SK-N-SH (cell line): ENCODE results near the gene HECW1.

ENCODE experiments used
- CHD2 ChIP-seq: fragments of 150-350 bp; IDR thresholded peaks from 2 replicates; pipeline ENCODE4 v1.6.1; 2018; ENCODE audit warnings: low read length; ENCODE audit not compliant: partially characterized antibody
- CTCF ChIP-seq: fragments of 200-600 bp; sonication (generic); IDR thresholded peaks from 2 replicates; pipeline ENCODE4 v1.6.1; 2017; ENCODE audit warnings: antibody characterized with exemption, mild to moderate bottlenecking, moderate library complexity
- EZH2phosphoT487 ChIP-seq: fragments of 200-600 bp; sonication (generic); IDR thresholded peaks from 2 replicates; pipeline ENCODE4 v1.6.1; 2017; ENCODE audit warnings: low read depth, mixed run types, mild to moderate bottlenecking, antibody characterized with exemption, moderate library complexity, borderline replicate concordance
- MAX ChIP-seq: IDR thresholded peaks from 2 replicates; pipeline ENCODE4 v1.4.0; 2012; ENCODE audit warnings: low read depth
- PBX3 ChIP-seq: IDR thresholded peaks from 2 replicates; pipeline ENCODE4; 2012
- REST ChIP-seq: IDR thresholded peaks from 2 replicates; pipeline ENCODE4 v1.6.1; 2012; ENCODE audit warnings: mild to moderate bottlenecking, low read depth, low read length, moderate library complexity
- RFX5 ChIP-seq: IDR thresholded peaks from 2 replicates; pipeline ENCODE4 v1.6.1; 2012; ENCODE audit warnings: mild to moderate bottlenecking, improper control_type of control experiment, low read length
- TAF1 ChIP-seq: IDR thresholded peaks from 2 replicates; pipeline ENCODE4 v1.6.1; 2012; ENCODE audit warnings: low read depth, mild to moderate bottlenecking, low read length, moderate library complexity, borderline replicate concordance

GRCh38 chr7:43604251-43604650, 491.8 kb downstream of the HECW1 start:
- TF ChIP-seq EZH2phosphoT487: no peak
- TF ChIP-seq RFX5: no peak
- TF ChIP-seq CTCF: no peak
- no peak for TF ChIP-seq REST
- TF ChIP-seq CHD2: no peak
- TF ChIP-seq MAX: no peak
- TF ChIP-seq TAF1: no peak
- no peak for TF ChIP-seq PBX3
